Muscle of arm (tissue), 14 donors: ENCODE results near the gene B9D2. TPM values are rescaled to one million over a fixed set of nuclear protein-coding genes. Genes with fewer than 3 reads are reported as not detected.
"Not testable (repeated sequence)": the region's sequence is repeated elsewhere in the genome, so short reads cannot be mapped to it uniquely, and the experiment has no call there.

Experiments used
- DNase-seq: peaks from one replicate; pipeline ENCODE4 v3.0.0-alpha.2; 2013
- long read RNA-seq, 11 donors: transcript quantifications; one replicate each; lab custom pipeline, GENCODE V29; 2026
- polyA plus RNA-seq, 12 donors: library from polyadenylated mRNA; unstranded; fragments of 120-200 nt; gene quantifications; one replicate each; pipeline ENCODE4 v1.2.1, GENCODE V29; 2013; ENCODE audit not compliant: insufficient read length in 12 of 12

The B9D2 gene
- polyA plus RNA-seq, result 1 to 10 TPM in 10 of 12 donors, not detected in 2; 1.5 to 3.2 (median 2.3) TPM
- long read RNA-seq, donor 1, transcript B9D2-201 (4 exons, 1,027 nt), result major isoform, 5 of 5 reads
- long read RNA-seq, donor 1, partial matches to known transcripts, result 0 of 5 reads
- long read RNA-seq, donor 1, other reads (novel, unspliced or antisense), result 0 of 5 reads
- long read RNA-seq, donor 2, partial matches to known transcripts, result 0 of 1 reads
- long read RNA-seq, donor 2, other reads (novel, unspliced or antisense), result 0 of 1 reads
- long read RNA-seq, donor 3, partial matches to known transcripts, result 0 of 1 reads
- long read RNA-seq, donor 3, other reads (novel, unspliced or antisense), result 0 of 1 reads
- long read RNA-seq, donor 4, result 0 reads
- long read RNA-seq, donor 5, partial matches to known transcripts, result 0 of 3 reads
- long read RNA-seq, donor 5, other reads (novel, unspliced or antisense), result 0 of 3 reads
- long read RNA-seq, donor 6, partial matches to known transcripts, result 0 of 2 reads
- long read RNA-seq, donor 6, other reads (novel, unspliced or antisense), result 0 of 2 reads
- long read RNA-seq, donor 7, partial matches to known transcripts, result 0 of 1 reads
- long read RNA-seq, donor 7, other reads (novel, unspliced or antisense), result 0 of 1 reads
- long read RNA-seq, donor 8, partial matches to known transcripts, result 0 of 1 reads
- long read RNA-seq, donor 8, other reads (novel, unspliced or antisense), result 0 of 1 reads
- long read RNA-seq, donor 9, partial matches to known transcripts, result 0 of 1 reads
- long read RNA-seq, donor 9, other reads (novel, unspliced or antisense), result 0 of 1 reads
- long read RNA-seq, donor 10, result 0 reads
- long read RNA-seq, donor 11, partial matches to known transcripts, result 0 of 2 reads
- long read RNA-seq, donor 11, other reads (novel, unspliced or antisense), result 0 of 2 reads

GRCh38 chr19:41363753-41364523, at the start of gene B9D2:
Gene B9D2 (minus strand): TSS chr19:41364149. CDS start chr19:41363519, 630 bp downstream.
- peak; percentile 99 for DNase-seq

GRCh38 chr19:41412953-41413352, 49.0 kb upstream of the B9D2 start:
- no peak for DNase-seq

- no peak for DNase-seq
Measured at GRCh38 chr19:41411968-41412265, 48.0 kb upstream of the B9D2 start.

GRCh38 chr19:41411100-41411967, 47.4 kb upstream of the B9D2 start:
- no peak for DNase-seq

GRCh38 chr19:41410336-41411054, 46.5 kb upstream of the B9D2 start:
- no peak for DNase-seq

GRCh38 chr19:41409288-41409687, 45.3 kb upstream of the B9D2 start:
- DNase-seq, result no peak

- not testable (repeated sequence) for DNase-seq
Measured at GRCh38 chr19:41408846-41409245, 44.9 kb upstream of the B9D2 start.

- no peak for DNase-seq
Measured at GRCh38 chr19:41408256-41408655, 44.3 kb upstream of the B9D2 start.

GRCh38 chr19:41407271-41407670, 43.3 kb upstream of the B9D2 start:
- DNase-seq, result no peak

GRCh38 chr19:41405776-41406175, 41.8 kb upstream of the B9D2 start:
- no peak for DNase-seq

- DNase-seq, result no peak
Measured at GRCh38 chr19:41403181-41403970, 39.4 kb upstream of the B9D2 start.

GRCh38 chr19:41402010-41402409, 38.1 kb upstream of the B9D2 start:
- no peak for DNase-seq

GRCh38 chr19:41401483-41401882, 37.5 kb upstream of the B9D2 start:
- no peak for DNase-seq

- no peak for DNase-seq
Measured at GRCh38 chr19:41399525-41399924, 35.6 kb upstream of the B9D2 start.

- DNase-seq, result no peak
Measured at GRCh38 chr19:41399091-41399490, 35.1 kb upstream of the B9D2 start.

GRCh38 chr19:41398598-41398997, 34.6 kb upstream of the B9D2 start:
- DNase-seq, result no peak

GRCh38 chr19:41398050-41398418, 34.1 kb upstream of the B9D2 start:
- DNase-seq, result no peak

GRCh38 chr19:41397086-41398049, 33.4 kb upstream of the B9D2 start, which contains the start of the genes BCKDHA and EXOSC5:
Gene BCKDHA (plus strand): TSS chr19:41397818. CDS start chr19:41397828, 10 bp downstream.
Gene EXOSC5 (minus strand): TSS chr19:41397359. CDS start chr19:41397328, 31 bp downstream.
- peak; percentile 100 for DNase-seq
